H1 (cell line): ENCODE results near the gene TMEM35B. TPM values are rescaled to one million over a fixed set of nuclear protein-coding genes. Genes with fewer than 3 reads are reported as not detected.
A peak's percentile ranks its signal among the peaks of the same experiment; 100 is the strongest.

Experiments
- CTCF ChIA-PET: fragments of 300-600 bp; sonication (Branson Sonifier 250); formaldehyde crosslinking; loops from one replicate; lab custom pipeline; 2021; ENCODE audit not compliant: partially characterized antibody; lab: Charles Lee
- POLR2A ChIA-PET: fragments of 300-600 bp; sonication (Branson Sonifier 250); formaldehyde crosslinking; loops from one replicate; lab custom pipeline; 2021; ENCODE audit warnings: inconsistent platforms; ENCODE audit not compliant: partially characterized antibody; lab: Charles Lee
- DNase-seq, 2 experiments: peaks; one replicate each; pipeline versions ENCODE4 v3.0.0 to v3.0.0-alpha.2; 2010 to 2022; ENCODE audit warnings: low spot score in 2 of 2, low read depth in 1 of 2, mixed read lengths in 1 of 2
- FAIRE-seq: peaks from 2 replicates; lab custom pipeline; 2011; peaks lifted over from hg19 to GRCh38; lab: Jason Lieb, UNC
- H2AFZ ChIP-seq: 2 replicates; pipeline ENCODE4 v1.8.1; 2012; ENCODE audit warnings: low read length, inconsistent platforms
- H2AK5ac ChIP-seq: 2 replicates; pipeline ENCODE4 v1.6.1; 2013; ENCODE audit warnings: low read depth, low read length
- H2BK120ac ChIP-seq: replicated peaks from 2 replicates; pipeline ENCODE3; 2013; ENCODE audit warnings: low read depth, low read length, inconsistent platforms
- H2BK12ac ChIP-seq: 2 replicates; pipeline ENCODE4 v1.6.1; 2013; ENCODE audit warnings: low read depth, low read length
- H2BK15ac ChIP-seq: 2 replicates; pipeline ENCODE4 v1.6.1; 2013; ENCODE audit warnings: low read length
- H2BK20ac ChIP-seq: 2 replicates; pipeline ENCODE4 v1.6.1; 2013; ENCODE audit warnings: low read length
- H2BK5ac ChIP-seq: 2 replicates; pipeline ENCODE4 v1.6.1; 2013; ENCODE audit warnings: low read depth, low read length
- H3K14ac ChIP-seq: 2 replicates; pipeline ENCODE4 v1.6.1; 2013; ENCODE audit warnings: inconsistent platforms; ENCODE audit not compliant: insufficient read length
- H3K18ac ChIP-seq: 2 replicates; pipeline ENCODE4 v1.6.1; 2013; ENCODE audit warnings: low read length; ENCODE audit errors: extremely low read depth
- H3K23ac ChIP-seq: 2 replicates; pipeline ENCODE4 v1.6.1; 2013; ENCODE audit warnings: inconsistent platforms; ENCODE audit not compliant: insufficient read length
- H3K23me2 ChIP-seq: 2 replicates; pipeline ENCODE4 v1.6.1; 2013; ENCODE audit warnings: low read depth, low read length
- H3K27ac ChIP-seq: 2 replicates; pipeline ENCODE4 v1.6.1; 2011; ENCODE audit warnings: low read depth, low read length, inconsistent platforms
- H3K27me3 ChIP-seq, 4 experiments: replicated peaks in 1 of 4; 1 replicate in 1 of 4; 2 replicates in 3 of 4; pipeline versions ENCODE4 v1.6.1 to v1.8.1; 2011 to 2013; ENCODE audit warnings: low read length in 3 of 4, mild to moderate bottlenecking in 3 of 4, inconsistent platforms in 2 of 4, mixed read lengths in 2 of 4, moderate library complexity in 1 of 4; ENCODE audit not compliant: control insufficient read depth in 3 of 4, insufficient read depth in 3 of 4; ENCODE audit errors: extremely low read depth in 1 of 4
- H3K36me3 ChIP-seq, 4 experiments: 2 replicates each; pipeline versions ENCODE4 v1.6.1 to v1.8.1; 2011 to 2013; ENCODE audit warnings: mild to moderate bottlenecking in 4 of 4, low read length in 3 of 4, moderate library complexity in 2 of 4, control low read depth in 1 of 4, inconsistent platforms in 1 of 4; ENCODE audit not compliant: insufficient read depth in 4 of 4, control insufficient read depth in 2 of 4
- H3K4ac ChIP-seq: replicated peaks from 2 replicates; pipeline ENCODE3; 2013; ENCODE audit warnings: low read length, low read depth, mixed read lengths, inconsistent platforms; ENCODE audit not compliant: insufficient read length
- H3K4me1 ChIP-seq, 4 experiments: replicated peaks in 1 of 4; 1 replicate in 1 of 4; 2 replicates in 3 of 4; pipeline versions ENCODE4 v1.6.1 to v1.8.1; 2011 to 2013; ENCODE audit warnings: low read length in 3 of 4, inconsistent platforms in 2 of 4, mixed read lengths in 1 of 4; ENCODE audit not compliant: insufficient read depth in 4 of 4, control insufficient read depth in 3 of 4
- H3K4me2 ChIP-seq, 2 experiments: 2 replicates each; pipeline versions ENCODE4 v1.6.1 to v1.8.1; 2011 to 2013; ENCODE audit warnings: low read depth in 2 of 2, low read length in 2 of 2, control low read depth in 1 of 2, inconsistent platforms in 1 of 2, mild to moderate bottlenecking in 1 of 2; ENCODE audit not compliant: insufficient read depth in 1 of 2
- H3K4me3 ChIP-seq, 4 experiments: fragments of 200-600, 300-600 bp in 1 of 4; sonication (generic), shearing (Covaris generic), sonication (Bioruptor Twin) in 1 of 4; 2 replicates each; pipeline versions ENCODE4 v1.5.1 to v1.8.1; 2011 to 2016; ENCODE audit warnings: low read length in 4 of 4, low read depth in 3 of 4, control low read depth in 2 of 4, inconsistent platforms in 2 of 4, mild to moderate bottlenecking in 2 of 4, mixed read lengths in 1 of 4, moderate library complexity in 1 of 4; ENCODE audit not compliant: insufficient read depth in 2 of 4; ENCODE audit errors: extremely low read depth in 1 of 4
- H3K56ac ChIP-seq: replicated peaks from 2 replicates; pipeline ENCODE3; 2013; ENCODE audit warnings: low read depth, mild to moderate bottlenecking, mixed read lengths, low read length, inconsistent platforms; ENCODE audit not compliant: insufficient read length
- H3K79me1 ChIP-seq: 2 replicates; pipeline ENCODE4 v1.6.1; 2013; ENCODE audit warnings: low read depth, low read length, control low read depth
- H3K79me2 ChIP-seq, 2 experiments: 2 replicates each; pipeline versions ENCODE4 v1.6.1 to v1.8.1; 2012 to 2013; ENCODE audit warnings: low read length in 2 of 2, mild to moderate bottlenecking in 2 of 2, inconsistent platforms in 1 of 2; ENCODE audit not compliant: insufficient read depth in 2 of 2, control insufficient read depth in 1 of 2
- H3K9ac ChIP-seq, 4 experiments: replicated peaks in 1 of 4; 1 replicate in 1 of 4; 2 replicates in 3 of 4; pipeline versions ENCODE4 v1.6.1 to v1.8.1; 2011 to 2013; ENCODE audit warnings: low read depth in 3 of 4, low read length in 3 of 4, control low read depth in 2 of 4, mild to moderate bottlenecking in 2 of 4, moderate library complexity in 2 of 4, inconsistent platforms in 1 of 4; ENCODE audit errors: extremely low read depth in 1 of 4
- H3K9me3 ChIP-seq, 2 experiments: 2 replicates each; pipeline versions ENCODE4 v1.6.1 to v1.8.1; 2012 to 2013; ENCODE audit warnings: mild to moderate bottlenecking in 2 of 2, moderate library complexity in 2 of 2, control low read depth in 1 of 2, inconsistent platforms in 1 of 2, low read depth in 1 of 2, low read length in 1 of 2, mixed read lengths in 1 of 2; ENCODE audit not compliant: insufficient read depth in 2 of 2
- H4K20me1 ChIP-seq, 2 experiments: replicated peaks in 1 of 2; 2 replicates each; pipeline versions ENCODE3 to v1.8.1; 2011 to 2013; ENCODE audit warnings: inconsistent platforms in 2 of 2, low read length in 2 of 2, mild to moderate bottlenecking in 1 of 2; ENCODE audit not compliant: insufficient read depth in 2 of 2, control insufficient read depth in 1 of 2
- H4K5ac ChIP-seq: 2 replicates; pipeline ENCODE4 v1.6.1; 2013; ENCODE audit warnings: low read length, low read depth, mixed read lengths, inconsistent platforms; ENCODE audit not compliant: insufficient read length
- H4K8ac ChIP-seq: 2 replicates; pipeline ENCODE4 v1.8.0; 2013; ENCODE audit warnings: mild to moderate bottlenecking, moderate library complexity, low read length, inconsistent platforms; ENCODE audit not compliant: insufficient read depth; ENCODE audit errors: extremely low read depth
- H4K91ac ChIP-seq: replicated peaks from 2 replicates; pipeline ENCODE3; 2013; ENCODE audit warnings: low read length, mixed read lengths, inconsistent platforms; ENCODE audit not compliant: insufficient read length
- ASH2L ChIP-seq: fragments of 200-600, 300-600 bp; sonication (generic); IDR thresholded peaks from one replicate; pipeline ENCODE4 v1.7.1; 2017; ENCODE audit warnings: low read length
- GABPA ChIP-seq: IDR thresholded peaks from 2 replicates; pipeline ENCODE4 v1.6.1; 2011; ENCODE audit warnings: mild to moderate bottlenecking, low read length, moderate library complexity, borderline replicate concordance; ENCODE audit not compliant: insufficient read depth
- HDAC2 ChIP-seq, 2 experiments: fragments of 300-600 bp in 1 of 2; sonication (generic) in 1 of 2; IDR thresholded peaks; 2 replicates each; pipeline ENCODE4 v1.6.1; 2011 to 2012; ENCODE audit warnings: low read depth in 2 of 2, low read length in 2 of 2, mild to moderate bottlenecking in 2 of 2, moderate library complexity in 2 of 2, borderline replicate concordance in 1 of 2, inconsistent platforms in 1 of 2
- KDM1A ChIP-seq: fragments of 200-600, 300-600 bp; sonication (generic); IDR thresholded peaks from 2 replicates; pipeline ENCODE4 v1.7.1; 2016; ENCODE audit warnings: mild to moderate bottlenecking, low read length, borderline replicate concordance
- MAFK ChIP-seq: IDR thresholded peaks from 2 replicates; pipeline ENCODE4 v1.6.1; 2012; ENCODE audit warnings: low read depth, mild to moderate bottlenecking, improper control_type of control experiment, low read length
- RAD21 ChIP-seq, 2 experiments: IDR thresholded peaks in 1 of 2; conservative IDR thresholded peaks in 1 of 2; 2 replicates each; pipeline ENCODE4 v1.6.1; 2011; ENCODE audit warnings: low read depth in 2 of 2, low read length in 2 of 2, improper control_type of control experiment in 1 of 2, inconsistent platforms in 1 of 2, mild to moderate bottlenecking in 1 of 2, moderate library complexity in 1 of 2
- RFX5 ChIP-seq: IDR thresholded peaks from 2 replicates; pipeline ENCODE4 v1.6.1; 2011; ENCODE audit warnings: low read depth, low read length, improper control_type of control experiment, borderline replicate concordance
- SIX5 ChIP-seq: IDR thresholded peaks from 2 replicates; pipeline ENCODE4 v1.6.1; 2011; ENCODE audit warnings: mild to moderate bottlenecking, low read depth, low read length
- TEAD4 ChIP-seq: IDR thresholded peaks from 2 replicates; pipeline ENCODE4 v1.6.1; 2012; ENCODE audit warnings: low read depth, low read length, inconsistent platforms, mixed read lengths
- WGBS, 2 experiments: shearing (Covaris generic) in 1 of 2; methylation state at CpG; one replicate each; pipeline versions ENCODE4 v1.1.6 to v1.1.7; 2013 to 2015; ENCODE audit warnings: low lambda C conversion rate in 2 of 2, mixed read lengths in 2 of 2, inconsistent platforms in 1 of 2, low coverage in 1 of 2, missing lambda C conversion rate in 1 of 2; ENCODE audit not compliant: insufficient replicate concordance in 2 of 2, insufficient coverage in 1 of 2, insufficient read length in 1 of 2; ENCODE audit errors: extremely low coverage in 1 of 2, missing lambda C conversion rate in 1 of 2; 5-methylcytosine and 5-hydroxymethylcytosine counted together
- polyA plus RNA-seq, 7 experiments: library from polyadenylated mRNA; depleted of rRNA in 3 of 7; stranded (reverse) in 5 of 7; unstranded in 2 of 7; fragments of >200 nt in 5 of 7; fragments of 200-250 nt in 2 of 7; gene quantifications; 1 replicate in 5 of 7; 2 replicates in 1 of 7; 4 replicates in 1 of 7; pipeline versions ENCODE4 v1.2.1 to v1.2.3, GENCODE V29; 2011 to 2013; ENCODE audit warnings: missing spikeins in 2 of 7, mixed read lengths in 2 of 7
- total RNA-seq: library from RNA; stranded (reverse); fragmentation: NEBNext Ultra II Directional; extraction: Animal tissue kit (Norgen Biotek cat#: 25700); gene quantifications from 2 replicates; pipeline ENCODE4 v1.2.1, GENCODE V29; 2021
- TF ChIP-seq, protein P1 (sequence below), 3 experiments: IDR thresholded peaks; 1 replicate in 2 of 3; 2 replicates in 1 of 3; pipeline versions ENCODE4 v1.5.1 to v1.6.1; 2011; ENCODE audit warnings: low read length in 3 of 3, mild to moderate bottlenecking in 3 of 3, inconsistent platforms in 2 of 3, low read depth in 1 of 3, moderate library complexity in 1 of 3; ENCODE audit not compliant: insufficient read depth in 1 of 3; ENCODE audit errors: control extremely low read depth in 1 of 3
- TF ChIP-seq, protein P2 (sequence below): IDR thresholded peaks from 2 replicates; pipeline ENCODE4 v1.6.1; 2012; ENCODE audit warnings: inconsistent platforms

TMEM35B gene
- total and polyA plus RNA-seq, 2 of the 8 experiments (the other 6 are each of a cell fraction or from before 2014, with no cell fraction given) = 10.2 to 31.1 TPM

DNA sequence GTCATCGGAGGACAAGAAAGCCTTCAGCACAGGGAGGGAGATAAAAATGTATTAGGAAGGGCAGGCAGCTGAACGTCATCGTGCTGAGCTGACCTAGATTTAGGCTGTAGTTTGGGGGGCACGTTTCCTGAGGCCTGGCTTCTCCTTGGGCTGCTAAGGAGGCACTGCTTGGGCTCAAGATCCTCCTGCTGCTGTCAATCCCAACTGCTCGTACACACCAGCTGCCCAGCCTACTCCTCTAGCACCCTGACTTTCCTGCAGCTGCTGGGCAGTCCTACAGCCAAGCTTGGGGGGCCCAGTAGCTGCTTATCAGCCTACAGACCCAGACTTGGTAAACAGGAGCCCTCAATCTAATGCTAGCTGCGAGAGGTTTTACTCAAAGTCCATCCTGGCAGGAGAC is 6.2 kb downstream of the TMEM35B start:
- CTCF ChIA-PET = no interaction called here
- H3K27ac ChIP-seq = no peak overlapping the region
- TF ChIP-seq, protein P1, sequence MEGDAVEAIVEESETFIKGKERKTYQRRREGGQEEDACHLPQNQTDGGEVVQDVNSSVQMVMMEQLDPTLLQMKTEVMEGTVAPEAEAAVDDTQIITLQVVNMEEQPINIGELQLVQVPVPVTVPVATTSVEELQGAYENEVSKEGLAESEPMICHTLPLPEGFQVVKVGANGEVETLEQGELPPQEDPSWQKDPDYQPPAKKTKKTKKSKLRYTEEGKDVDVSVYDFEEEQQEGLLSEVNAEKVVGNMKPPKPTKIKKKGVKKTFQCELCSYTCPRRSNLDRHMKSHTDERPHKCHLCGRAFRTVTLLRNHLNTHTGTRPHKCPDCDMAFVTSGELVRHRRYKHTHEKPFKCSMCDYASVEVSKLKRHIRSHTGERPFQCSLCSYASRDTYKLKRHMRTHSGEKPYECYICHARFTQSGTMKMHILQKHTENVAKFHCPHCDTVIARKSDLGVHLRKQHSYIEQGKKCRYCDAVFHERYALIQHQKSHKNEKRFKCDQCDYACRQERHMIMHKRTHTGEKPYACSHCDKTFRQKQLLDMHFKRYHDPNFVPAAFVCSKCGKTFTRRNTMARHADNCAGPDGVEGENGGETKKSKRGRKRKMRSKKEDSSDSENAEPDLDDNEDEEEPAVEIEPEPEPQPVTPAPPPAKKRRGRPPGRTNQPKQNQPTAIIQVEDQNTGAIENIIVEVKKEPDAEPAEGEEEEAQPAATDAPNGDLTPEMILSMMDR (IDR thresholded peaks at IDR 0.05; ENCODE audit: control extremely low read depth in 1 of 3, insufficient read depth in 1 of 3, low read depth in 1 of 3, low read length in 3 of 3) = no peak
- TF ChIP-seq MAFK = no peak
- no peak for TF ChIP-seq SIX5
- TF ChIP-seq KDM1A = no peak
- TF ChIP-seq, protein P2, sequence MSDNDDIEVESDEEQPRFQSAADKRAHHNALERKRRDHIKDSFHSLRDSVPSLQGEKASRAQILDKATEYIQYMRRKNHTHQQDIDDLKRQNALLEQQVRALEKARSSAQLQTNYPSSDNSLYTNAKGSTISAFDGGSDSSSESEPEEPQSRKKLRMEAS = no peak
- no peak for TF ChIP-seq TEAD4
- no peak for TF ChIP-seq RFX5
- TF ChIP-seq RAD21 (IDR thresholded peaks at IDR 0.05 in 1 of 2, conservative IDR thresholded peaks at IDR 0.05 in 1 of 2; ENCODE audit: low read depth in 2 of 2, low read length in 2 of 2) = no peak
- no peak for TF ChIP-seq ASH2L
- no peak for TF ChIP-seq GABPA
- TF ChIP-seq HDAC2 (IDR thresholded peaks at IDR 0.05; ENCODE audit: borderline replicate concordance in 1 of 2, low read depth in 2 of 2, low read length in 2 of 2) = no peak

More for the DNA sequence above, 6.2 kb downstream of the TMEM35B start:
- Histone ChIP-seq H4K20me1 (peaks cover 0 to 2% of the 10 kb centered on the region in 2 experiments), H2BK20ac (no peak overlapping the region), H3K4me3 (no peak overlapping the region), H4K91ac (no peak overlapping the region), H3K23me2 (no peaks in the 10 kb centered on the region), H2BK12ac (0 out of 2 replicates have a peak overlapping the region, but pooled peaks have one; percentile 60), H3K23ac (no peak overlapping the region), H3K4me1 (peaks cover 0 to 3% (median under 1%) of the 10 kb centered on the region in 4 experiments; a peak in 2 of 7 replicates), H3K27me3 (no peaks in the 10 kb centered on the region), H2AK5ac (no peak overlapping the region), H3K18ac (no peak overlapping the region), H2AFZ (no peak overlapping the region), H2BK15ac (no peak overlapping the region), H3K36me3 (no peaks in the 10 kb centered on the region), H3K79me2 (no peaks in the 10 kb centered on the region), H4K5ac (no peak overlapping the region), H3K4ac (no peak overlapping the region), H4K8ac (no peak overlapping the region), H2BK5ac (no peak overlapping the region), H3K14ac (no peak overlapping the region), H2BK120ac (no peak overlapping the region), H3K9me3 (no peaks in the 10 kb centered on the region), H3K9ac (no peak overlapping the region), H3K79me1 (no peaks in the 10 kb centered on the region), H3K56ac (no peak overlapping the region), H3K4me2 (no peak overlapping the region)
- POLR2A ChIA-PET = no interaction called here
- FAIRE-seq (no peak), DNase-seq (no peak)
- WGBS, 2 experiments = 77% methylated on average over 6 of the region's 6 CpGs; no CpG with 5 or more reads in 1 of the 2 experiments
